ENCODE results near the gene NME5.

DNA sequence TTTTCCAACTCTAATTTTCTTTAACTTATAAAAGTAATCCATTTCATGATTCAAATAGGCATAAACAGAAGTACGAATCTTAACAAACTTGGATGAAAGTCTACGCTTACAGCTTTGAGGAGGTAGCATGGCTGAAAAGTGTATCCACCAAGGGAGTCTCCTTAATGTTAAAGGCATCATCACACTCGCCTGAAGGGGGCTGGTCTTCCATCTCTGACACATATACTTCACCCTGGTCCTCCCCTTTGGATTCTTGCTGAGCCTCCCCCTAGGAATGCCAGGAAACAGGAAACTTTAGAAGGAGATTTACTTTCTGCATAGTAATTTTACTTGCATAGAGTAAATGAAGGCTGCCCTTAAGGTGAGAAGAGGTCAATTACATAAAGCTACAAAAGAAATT lies 10.3 kb upstream of the NME5 start:
- no peak for TF ChIP-seq MYC (IDR thresholded peaks at IDR 0.05; ENCODE audit: low read depth, low read length)
- TF ChIP-seq MYC (CRISPR knock-in tag; IDR thresholded peaks at IDR 0.05; ENCODE audit: borderline replicate concordance, low read depth), result no peak
- no peak for TF ChIP-seq FOXP1 (CRISPR knock-in tag; IDR thresholded peaks at IDR 0.05)
- no peak for TF ChIP-seq ZBTB17 (CRISPR knock-in tag; IDR thresholded peaks at IDR 0.05)
- no peak for TF ChIP-seq ZNF699 (CRISPR knock-in tag; IDR thresholded peaks at IDR 0.05; ENCODE audit: insufficient replicate concordance)
- TF ChIP-seq, protein P1, sequence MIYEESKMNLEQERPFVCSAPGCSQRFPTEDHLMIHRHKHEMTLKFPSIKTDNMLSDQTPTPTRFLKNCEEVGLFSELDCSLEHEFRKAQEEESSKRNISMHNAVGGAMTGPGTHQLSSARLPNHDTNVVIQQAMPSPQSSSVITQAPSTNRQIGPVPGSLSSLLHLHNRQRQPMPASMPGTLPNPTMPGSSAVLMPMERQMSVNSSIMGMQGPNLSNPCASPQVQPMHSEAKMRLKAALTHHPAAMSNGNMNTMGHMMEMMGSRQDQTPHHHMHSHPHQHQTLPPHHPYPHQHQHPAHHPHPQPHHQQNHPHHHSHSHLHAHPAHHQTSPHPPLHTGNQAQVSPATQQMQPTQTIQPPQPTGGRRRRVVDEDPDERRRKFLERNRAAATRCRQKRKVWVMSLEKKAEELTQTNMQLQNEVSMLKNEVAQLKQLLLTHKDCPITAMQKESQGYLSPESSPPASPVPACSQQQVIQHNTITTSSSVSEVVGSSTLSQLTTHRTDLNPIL (CRISPR knock-in tag; IDR thresholded peaks at IDR 0.05), result no peak
- no peak for TF ChIP-seq EZH2 (IDR thresholded peaks at IDR 0.05; ENCODE audit: borderline replicate concordance, low read depth, low read length)
- TF ChIP-seq PHF20 (IDR thresholded peaks at IDR 0.05; ENCODE audit: partially characterized antibody), result no peak
- TF ChIP-seq, protein P2, sequence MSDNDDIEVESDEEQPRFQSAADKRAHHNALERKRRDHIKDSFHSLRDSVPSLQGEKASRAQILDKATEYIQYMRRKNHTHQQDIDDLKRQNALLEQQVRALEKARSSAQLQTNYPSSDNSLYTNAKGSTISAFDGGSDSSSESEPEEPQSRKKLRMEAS (CRISPR knock-in tag; IDR thresholded peaks at IDR 0.05), result no peak
- TF ChIP-seq, protein P3, sequence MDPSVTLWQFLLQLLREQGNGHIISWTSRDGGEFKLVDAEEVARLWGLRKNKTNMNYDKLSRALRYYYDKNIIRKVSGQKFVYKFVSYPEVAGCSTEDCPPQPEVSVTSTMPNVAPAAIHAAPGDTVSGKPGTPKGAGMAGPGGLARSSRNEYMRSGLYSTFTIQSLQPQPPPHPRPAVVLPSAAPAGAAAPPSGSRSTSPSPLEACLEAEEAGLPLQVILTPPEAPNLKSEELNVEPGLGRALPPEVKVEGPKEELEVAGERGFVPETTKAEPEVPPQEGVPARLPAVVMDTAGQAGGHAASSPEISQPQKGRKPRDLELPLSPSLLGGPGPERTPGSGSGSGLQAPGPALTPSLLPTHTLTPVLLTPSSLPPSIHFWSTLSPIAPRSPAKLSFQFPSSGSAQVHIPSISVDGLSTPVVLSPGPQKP (CRISPR knock-in tag; IDR thresholded peaks at IDR 0.05), result no peak
- no peak for TF ChIP-seq NFIX (CRISPR knock-in tag; IDR thresholded peaks at IDR 0.05; ENCODE audit: low read depth)
- no peak for TF ChIP-seq ILF3 (IDR thresholded peaks at IDR 0.05; ENCODE audit: borderline replicate concordance)
- no peak for TF ChIP-seq NBN (IDR thresholded peaks at IDR 0.05; ENCODE audit: low read depth)
- TF ChIP-seq, protein P4, sequence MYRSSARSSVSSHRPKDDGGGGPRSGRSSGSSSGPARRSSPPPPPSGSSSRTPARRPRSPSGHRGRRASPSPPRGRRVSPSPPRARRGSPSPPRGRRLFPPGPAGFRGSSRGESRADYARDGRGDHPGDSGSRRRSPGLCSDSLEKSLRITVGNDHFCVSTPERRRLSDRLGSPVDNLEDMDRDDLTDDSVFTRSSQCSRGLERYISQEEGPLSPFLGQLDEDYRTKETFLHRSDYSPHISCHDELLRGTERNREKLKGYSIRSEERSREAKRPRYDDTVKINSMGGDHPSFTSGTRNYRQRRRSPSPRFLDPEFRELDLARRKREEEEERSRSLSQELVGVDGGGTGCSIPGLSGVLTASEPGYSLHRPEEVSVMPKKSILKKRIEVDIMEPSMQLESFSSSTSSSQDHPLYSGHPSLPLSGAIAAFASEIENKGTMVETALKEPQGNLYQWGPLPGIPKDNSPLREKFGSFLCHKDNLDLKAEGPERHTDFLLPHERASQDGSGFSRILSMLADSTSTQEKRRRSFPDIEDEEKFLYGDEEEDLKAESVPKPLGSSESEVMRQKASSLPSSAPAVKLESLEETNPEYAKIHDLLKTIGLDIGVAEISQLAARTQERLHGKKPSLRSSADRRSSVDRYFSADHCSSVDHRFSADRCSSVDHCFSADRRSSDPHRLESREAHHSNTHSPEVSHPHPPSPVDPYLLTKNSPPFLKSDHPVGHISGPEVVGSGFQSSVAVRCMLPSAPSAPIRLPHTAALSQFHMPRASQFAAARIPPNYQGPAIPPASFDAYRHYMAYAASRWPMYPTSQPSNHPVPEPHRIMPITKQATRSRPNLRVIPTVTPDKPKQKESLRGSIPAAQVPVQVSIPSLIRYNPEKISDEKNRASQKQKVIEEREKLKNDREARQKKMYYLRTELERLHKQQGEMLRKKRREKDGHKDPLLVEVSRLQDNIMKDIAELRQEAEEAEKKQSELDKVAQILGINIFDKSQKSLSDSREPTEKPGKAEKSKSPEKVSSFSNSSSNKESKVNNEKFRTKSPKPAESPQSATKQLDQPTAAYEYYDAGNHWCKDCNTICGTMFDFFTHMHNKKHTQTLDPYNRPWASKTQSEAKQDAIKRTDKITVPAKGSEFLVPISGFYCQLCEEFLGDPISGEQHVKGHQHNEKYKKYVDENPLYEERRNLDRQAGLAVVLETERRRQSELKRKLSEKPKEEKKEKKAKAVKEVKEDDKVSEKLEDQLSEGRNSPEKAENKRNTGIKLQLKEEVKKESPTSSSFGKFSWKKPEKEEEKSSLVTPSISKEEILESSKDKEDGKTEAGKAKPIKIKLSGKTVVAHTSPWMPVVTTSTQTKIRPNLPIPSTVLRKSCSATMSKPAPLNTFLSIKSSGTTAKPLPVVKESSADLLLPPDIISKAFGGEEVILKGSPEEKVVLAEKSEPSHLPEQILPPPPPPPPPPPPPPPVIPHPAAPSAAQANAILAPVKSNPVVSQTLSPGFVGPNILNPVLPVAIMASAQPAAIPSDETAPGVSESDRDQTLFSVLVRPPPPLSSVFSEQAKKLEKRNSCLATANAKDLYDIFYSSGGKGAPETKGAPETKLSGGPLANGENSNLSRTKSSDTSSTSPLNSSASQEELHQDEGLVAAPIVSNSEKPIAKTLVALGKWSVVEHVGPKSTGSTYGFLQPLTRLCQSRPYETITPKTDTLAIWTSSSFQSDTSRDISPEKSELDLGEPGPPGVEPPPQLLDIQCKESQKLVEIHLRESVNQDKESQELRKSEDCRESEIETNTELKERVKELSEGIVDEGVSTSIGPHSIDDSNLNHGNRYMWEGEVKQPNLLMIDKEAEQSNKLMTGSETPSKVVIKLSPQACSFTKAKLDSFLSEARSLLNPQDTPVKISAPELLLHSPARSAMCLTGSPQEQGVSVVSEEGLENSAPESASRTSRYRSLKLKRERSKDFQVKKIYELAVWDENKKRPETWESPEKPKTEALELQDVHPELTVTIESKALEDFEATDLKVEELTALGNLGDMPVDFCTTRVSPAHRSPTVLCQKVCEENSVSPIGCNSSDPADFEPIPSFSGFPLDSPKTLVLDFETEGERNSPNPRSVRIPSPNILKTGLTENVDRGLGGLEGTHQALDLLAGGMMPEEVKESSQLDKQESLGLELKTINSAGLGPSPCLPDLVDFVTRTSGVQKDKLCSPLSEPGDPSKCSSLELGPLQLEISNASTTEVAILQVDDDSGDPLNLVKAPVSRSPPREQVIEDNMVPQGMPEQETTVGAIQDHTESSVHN (IDR thresholded peaks at IDR 0.05; ENCODE audit: borderline replicate concordance in 1 of 2, low read depth in 1 of 2), result no peak
- no peak for TF ChIP-seq HMG20A (CRISPR knock-in tag; conservative IDR thresholded peaks at IDR 0.05)
